Cardiac muscle cell (in vitro differentiated cells and primary cell): ENCODE data around the gene ZNF792. TPM values are rescaled to one million over a fixed set of nuclear protein-coding genes. Genes with fewer than 3 reads are reported as not detected.

Experiments used
- DNase-seq, 2 donors: peaks; one replicate each; pipeline versions ENCODE4 v3.0.0 to v3.0.0-alpha.2; 2010 to 2017; ENCODE audit warnings: low read depth in 1 of 2, low spot score in 1 of 2
- H3K27ac ChIP-seq: fragments of 200-600 bp; sonication (generic); 2 replicates; pipeline ENCODE4 v1.5.1; 2016
- H3K27me3 ChIP-seq: fragments of 200-600 bp; sonication (generic); 2 replicates; pipeline ENCODE4 v1.6.0; 2016; ENCODE audit warnings: control low read depth
- H3K36me3 ChIP-seq: fragments of 200-600 bp; sonication (generic); 2 replicates; pipeline ENCODE4 v1.5.1; 2016; ENCODE audit warnings: control low read depth
- H3K4me1 ChIP-seq: fragments of 200-600 bp; sonication (generic); 2 replicates; pipeline ENCODE4 v1.8.1; 2017; ENCODE audit warnings: low read depth, mild to moderate bottlenecking, mixed run types
- H3K4me3 ChIP-seq: fragments of 200-600 bp; sonication (generic); 2 replicates; pipeline ENCODE4 v1.5.1; 2016; ENCODE audit warnings: mild to moderate bottlenecking
- H3K9me3 ChIP-seq: fragments of 200-600 bp; sonication (generic); 2 replicates; pipeline ENCODE4 v1.5.1; 2017; ENCODE audit warnings: low read depth, mild to moderate bottlenecking, control low read depth
- CTCF ChIP-seq: IDR thresholded peaks from 2 replicates; pipeline ENCODE4 v1.5.1; 2012; ENCODE audit warnings: low read depth, mild to moderate bottlenecking, low read length
- polyA plus RNA-seq: library from polyadenylated mRNA; unstranded; fragments of >200 nt; fragmentation: Nextera tagmentation; extraction: Ambion mirVana; gene quantifications from 2 replicates; pipeline ENCODE4 v1.2.1, GENCODE V29; 2016
- total RNA-seq: library from RNA; depleted of rRNA; stranded (reverse); fragments of >200 nt; gene quantifications from 2 replicates; pipeline ENCODE4 v1.2.3, GENCODE V29; 2016

Gene ZNF792
- total and polyA plus RNA-seq, 2 experiments from 2014 or later: 2.6 to 14.0 TPM

- TF ChIP-seq CTCF: no peak
- DNase-seq: no peak
- peaks cover 9% of the 10 kb centered on the region for H3K9me3 ChIP-seq
- peaks cover 9% of the 10 kb centered on the region for H3K4me1 ChIP-seq
- H3K36me3 ChIP-seq: peaks cover 13% of the 10 kb centered on the region
- H3K27ac ChIP-seq: no peak overlapping the region
- peak overlapping the region; percentile 68 for H3K4me3 ChIP-seq
- no peaks in the 10 kb centered on the region for H3K27me3 ChIP-seq
Observed at GRCh38 chr19:34962687-34963572, 1.1 kb downstream of the ZNF792 start.

GRCh38 chr19:34961775-34962686 lies 2.0 kb downstream of the ZNF792 start:
- Histone ChIP-seq H3K36me3 (peaks cover 17% of the 10 kb centered on the region), H3K4me1 (peaks cover 9% of the 10 kb centered on the region), H3K4me3 (no peak overlapping the region), H3K27me3 (no peaks in the 10 kb centered on the region), H3K27ac (no peak overlapping the region), H3K9me3 (peaks cover 11% of the 10 kb centered on the region)
- no peak for TF ChIP-seq CTCF
- peak in 1 of 2 donors; percentile 46 for DNase-seq

GRCh38 chr19:34960940-34961679 lies 2.9 kb downstream of the ZNF792 start:
- Histone ChIP-seq H3K4me3 (no peak overlapping the region), H3K27me3 (no peaks in the 10 kb centered on the region), H3K36me3 (peaks cover 17% of the 10 kb centered on the region), H3K4me1 (peaks cover 9% of the 10 kb centered on the region), H3K27ac (no peak overlapping the region), H3K9me3 (peaks cover 8% of the 10 kb centered on the region)
- no peak for DNase-seq
- no peak for TF ChIP-seq CTCF

GRCh38 chr19:34960103-34960805 lies 3.8 kb downstream of the ZNF792 start:
- DNase-seq: peak in 1 of 2 donors; percentile 60
- H3K4me1 ChIP-seq: peaks cover 9% of the 10 kb centered on the region
- no peak overlapping the region for H3K27ac ChIP-seq
- TF ChIP-seq CTCF: no peak
- no peak overlapping the region for H3K4me3 ChIP-seq
- peaks cover 8% of the 10 kb centered on the region for H3K9me3 ChIP-seq
- peaks cover 17% of the 10 kb centered on the region for H3K36me3 ChIP-seq
- H3K27me3 ChIP-seq: no peaks in the 10 kb centered on the region
